Fibroblast of lung (primary cell): ENCODE data around the gene RTP3.
"Not testable (repeated sequence)": the region's sequence is repeated elsewhere in the genome, so short reads cannot be mapped to it uniquely, and the experiment has no call there.

Experiments
- CTCF ChIP-seq, 2 donors: IDR thresholded peaks in 1 of 2; conservative IDR thresholded peaks in 1 of 2; 1 replicate in 1 of 2; 2 replicates in 1 of 2; pipeline ENCODE4 v1.5.1; 2011 to 2012; ENCODE audit warnings: low read length in 2 of 2, control low read depth in 1 of 2, inconsistent platforms in 1 of 2, low read depth in 1 of 2, mild to moderate bottlenecking in 1 of 2
- EZH2 ChIP-seq: IDR thresholded peaks from 2 replicates; pipeline ENCODE4 v1.5.1; 2012; ENCODE audit warnings: low read length, control low read depth, mild to moderate bottlenecking; ENCODE audit errors: missing control alignments

DNA sequence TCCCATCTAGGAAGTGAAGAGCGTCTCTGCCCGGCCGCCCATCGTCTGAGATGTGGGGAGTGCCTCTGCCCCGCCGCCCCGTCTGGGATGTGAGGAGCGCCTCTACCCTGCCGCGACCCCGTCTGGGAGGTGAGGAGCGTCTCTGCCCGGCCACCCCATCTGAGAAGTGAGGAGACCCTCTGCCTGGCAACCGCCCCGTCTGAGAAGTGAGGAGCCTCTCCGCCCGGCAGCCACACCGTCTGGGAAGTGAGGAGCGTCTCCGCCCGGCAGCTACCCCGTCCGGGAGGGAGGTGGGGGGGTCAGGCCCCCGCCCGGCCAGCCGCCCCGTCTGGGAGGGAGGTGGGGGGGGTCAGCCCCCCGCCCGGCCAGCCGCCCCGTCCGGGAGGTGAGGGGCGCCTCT is 3.3 kb upstream of the RTP3 start:
- TF ChIP-seq CTCF (conservative IDR thresholded peaks at IDR 0.05 in 1 of 2, IDR thresholded peaks at IDR 0.05 in 1 of 2; ENCODE audit: low read depth in 1 of 2, low read length in 2 of 2); EZH2: not testable (repeated sequence)
